Mucosa of rectum (tissue), 2 donors: ENCODE measurements around the gene RNF227.

Experiments used
- H3K27ac ChIP-seq, 2 donors: one replicate each; pipeline ENCODE4 v1.7.0; 2013; ENCODE audit warnings: inconsistent platforms in 2 of 2, low read depth in 2 of 2, low read length in 2 of 2
- H3K27me3 ChIP-seq, 2 donors: one replicate each; pipeline ENCODE4 v1.7.0; 2013; ENCODE audit warnings: low read length in 2 of 2; ENCODE audit not compliant: control insufficient read depth in 2 of 2, insufficient read depth in 2 of 2
- H3K36me3 ChIP-seq, 2 donors: one replicate each; pipeline ENCODE4 v1.7.0; 2013; ENCODE audit warnings: low read length in 2 of 2; ENCODE audit not compliant: control insufficient read depth in 2 of 2, insufficient read depth in 2 of 2
- H3K4me1 ChIP-seq, 2 donors: one replicate each; pipeline ENCODE4 v1.7.0; 2013; ENCODE audit warnings: low read length in 2 of 2, mild to moderate bottlenecking in 1 of 2; ENCODE audit not compliant: control insufficient read depth in 2 of 2, insufficient read depth in 2 of 2
- H3K4me3 ChIP-seq, 2 donors: one replicate each; pipeline ENCODE4 v1.7.0; 2013; ENCODE audit warnings: low read length in 2 of 2
- H3K9ac ChIP-seq, 2 donors: one replicate each; pipeline ENCODE4 v1.7.0; 2013; ENCODE audit warnings: low read length in 2 of 2, low read depth in 1 of 2, mild to moderate bottlenecking in 1 of 2
- H3K9me3 ChIP-seq, 2 donors: one replicate each; pipeline ENCODE4 v1.7.0; 2013; ENCODE audit warnings: low read length in 2 of 2; ENCODE audit not compliant: control insufficient read depth in 2 of 2
- donor health status: healthy.
- donor health status: Normal muscosa, but diverticular disease.

The RNF227 gene

DNA sequence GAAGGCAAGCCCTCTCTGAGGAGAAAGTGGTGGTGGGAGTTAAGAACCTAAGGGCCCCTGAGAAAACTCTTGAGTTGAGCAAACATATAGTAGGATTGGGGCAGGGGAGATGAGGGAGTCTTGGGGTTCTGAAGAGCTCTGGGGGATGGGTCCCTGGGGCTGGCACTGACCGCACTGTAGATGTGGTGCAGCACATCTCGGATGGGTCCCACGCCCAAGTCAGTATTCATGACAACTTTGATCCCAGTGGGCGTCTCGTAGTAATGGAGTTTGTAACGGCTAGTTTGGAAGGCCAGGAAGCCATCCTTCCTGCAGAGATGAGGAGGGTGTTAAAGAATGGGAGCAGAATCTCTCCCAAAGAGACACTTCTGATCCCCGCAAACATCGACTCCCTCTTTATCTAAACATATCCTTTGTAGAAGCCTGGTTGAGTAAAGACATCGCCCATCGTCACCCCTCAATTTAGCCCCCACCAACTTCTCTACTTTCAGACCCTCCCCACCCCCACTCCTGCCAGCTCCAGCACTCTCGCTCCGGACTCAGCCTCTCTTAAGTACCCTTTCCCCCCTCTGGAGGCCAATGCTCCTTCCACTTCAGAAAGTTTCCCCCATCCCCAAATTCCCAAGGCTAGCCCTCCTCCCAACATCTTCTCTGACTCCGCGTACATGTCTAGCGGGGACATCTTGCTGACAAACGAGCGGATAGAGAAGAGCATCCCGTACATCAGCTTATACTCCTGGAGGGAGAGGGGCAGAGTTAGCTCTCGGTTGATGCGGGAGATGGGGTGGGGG is 14.9 kb upstream of the RNF227 start:
- Histone ChIP-seq H3K9ac (peak overlapping the region; percentile 73 to 95), H3K27ac (peak overlapping the region; percentile 61 to 88), H3K4me1 (peaks cover 13 to 16% of the 10 kb centered on the region in 2 donors)

DNA sequence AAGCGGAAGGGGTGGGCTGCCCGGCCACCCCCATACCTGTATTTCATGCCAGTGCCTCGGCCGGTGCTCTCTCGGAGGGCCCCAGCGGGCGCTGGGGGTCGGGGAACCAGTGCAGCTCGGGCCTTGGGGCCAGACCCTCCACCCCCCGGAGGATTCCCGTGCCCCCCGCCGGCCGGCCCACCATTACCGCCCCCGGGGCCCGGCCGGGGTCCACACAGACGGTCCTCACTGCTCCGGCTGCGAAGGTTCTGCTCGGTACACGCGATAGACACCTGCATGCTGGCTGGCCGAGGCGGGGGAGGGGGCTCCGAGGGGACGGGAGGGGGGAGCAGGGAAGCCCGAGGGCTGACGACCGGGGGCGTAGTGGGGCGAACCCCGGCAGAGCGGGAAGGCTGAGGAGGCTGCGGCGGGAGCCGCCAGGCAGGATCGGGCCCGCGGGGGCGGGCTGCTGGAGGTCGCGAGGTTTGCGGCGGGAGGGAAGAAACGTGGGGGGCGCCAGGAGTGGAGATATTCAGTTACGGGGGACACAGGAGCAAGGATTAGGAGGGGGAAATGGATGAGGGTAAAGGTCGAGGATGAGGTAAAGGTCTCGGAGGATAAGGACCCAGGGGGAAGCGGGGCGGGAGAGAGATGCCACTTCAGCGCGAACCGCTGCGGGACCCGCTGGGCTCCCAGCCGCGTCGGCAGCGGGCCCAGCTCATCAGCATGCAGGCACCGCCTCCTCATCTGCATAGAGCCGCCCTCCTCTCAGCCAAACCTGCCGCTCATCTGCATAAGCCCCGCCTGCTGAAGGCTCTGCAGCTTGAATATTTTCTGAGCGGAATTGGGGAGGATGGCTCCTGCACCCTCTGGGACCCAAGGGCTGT is 13.3 kb upstream of the RNF227 start, which contains the start of gene KCNAB3:
KCNAB3 (minus strand) TSS at position 699 of the 866 bp plus-strand sequence; CDS start at position 278, 421 bp downstream.
- no peaks in the 10 kb centered on the region for H3K36me3 ChIP-seq
- H3K9ac ChIP-seq, result no peak within 1 kb of the TSS
- H3K4me3 ChIP-seq, result no peak within 1 kb of the TSS
- no peak within 1 kb of the TSS for H3K27ac ChIP-seq
- H3K4me1 ChIP-seq, result peaks cover 13 to 16% of the 10 kb centered on the region in 2 donors
- H3K27me3 ChIP-seq, result no peaks in the 10 kb centered on the region
- no peaks in the 10 kb centered on the region for H3K9me3 ChIP-seq

More for the DNA sequence above, 14.9 kb upstream of the RNF227 start:
- no peaks in the 10 kb centered on the region for H3K9me3 ChIP-seq
- H3K36me3 ChIP-seq, result peaks cover 3 to 6% of the 10 kb centered on the region in 2 donors
- peak overlapping the region; percentile 78 to 99 for H3K4me3 ChIP-seq
- no peaks in the 10 kb centered on the region for H3K27me3 ChIP-seq

DNA sequence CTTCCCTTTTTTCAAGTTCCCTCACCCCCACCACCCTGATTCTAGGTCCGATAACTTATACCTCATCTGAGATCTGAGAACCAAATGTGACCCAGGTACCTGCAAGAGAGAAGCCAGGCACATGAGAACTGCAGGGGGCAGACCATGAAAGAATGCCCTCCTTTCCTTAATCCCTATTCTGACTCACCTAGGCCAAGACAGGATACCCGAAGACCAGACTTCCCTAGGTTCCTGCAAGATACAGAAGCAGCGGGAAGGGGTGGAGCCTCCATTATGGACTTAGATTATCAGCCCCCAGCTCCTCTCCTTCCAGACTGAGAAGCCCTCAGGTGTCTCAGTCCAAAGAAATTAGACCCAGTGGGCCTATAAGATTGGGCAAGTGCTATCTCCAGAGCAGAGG is 11.5 kb upstream of the RNF227 start:
- Histone ChIP-seq H3K36me3 (no peaks in the 10 kb centered on the region), H3K9me3 (no peaks in the 10 kb centered on the region), H3K27ac (no peak overlapping the region), H3K27me3 (no peaks in the 10 kb centered on the region), H3K4me1 (peaks cover 10 to 12% of the 10 kb centered on the region in 2 donors), H3K9ac (no peak overlapping the region), H3K4me3 (no peak overlapping the region)

- peak overlapping the region; percentile 71 to 78 for H3K4me3 ChIP-seq
- H3K9ac ChIP-seq, result peak overlapping the region; percentile 68 to 76
- H3K27me3 ChIP-seq, result no peaks in the 10 kb centered on the region
- peak overlapping the region; percentile 15 to 61 for H3K27ac ChIP-seq
- no peaks in the 10 kb centered on the region for H3K9me3 ChIP-seq
- peaks cover 8 to 11% of the 10 kb centered on the region in 2 donors for H3K4me1 ChIP-seq
- no peaks in the 10 kb centered on the region for H3K36me3 ChIP-seq
Measured at GRCh38 chr17:7922845-7923628, 6.9 kb upstream of the RNF227 start.

DNA sequence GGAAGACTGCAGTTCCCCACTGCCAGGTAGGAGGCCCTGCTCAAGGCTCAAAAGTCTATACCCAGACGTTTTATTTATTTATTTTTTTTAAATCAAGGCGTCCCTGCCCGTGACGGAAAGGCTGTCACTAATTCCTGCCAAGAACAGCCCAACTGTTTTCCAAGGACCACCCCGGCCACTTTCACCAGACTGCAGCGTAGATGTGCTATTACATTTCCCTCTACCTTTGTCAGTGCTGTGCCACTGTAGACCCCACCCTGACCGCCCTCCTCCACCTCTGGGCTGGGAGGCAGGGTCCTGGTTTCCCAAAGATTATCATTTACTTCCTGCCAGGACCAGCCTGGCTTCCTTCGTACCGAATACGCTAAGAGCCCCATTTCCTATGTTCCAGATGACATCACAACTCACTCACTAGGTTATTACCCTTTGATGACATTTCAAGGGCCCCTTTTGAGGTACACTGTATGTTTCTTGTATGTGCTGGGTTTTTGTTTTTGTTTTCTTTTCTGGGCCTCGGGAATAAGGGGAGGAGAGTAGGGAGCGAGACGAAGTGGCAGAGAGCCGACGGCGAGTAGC is 6.3 kb upstream of the RNF227 start:
- H3K9me3 ChIP-seq, result no peaks in the 10 kb centered on the region
- H3K9ac ChIP-seq, result peak overlapping the region; percentile 68 to 76
- H3K36me3 ChIP-seq, result no peaks in the 10 kb centered on the region
- H3K4me3 ChIP-seq, result peak overlapping the region; percentile 71 to 78
- peak overlapping the region; percentile 15 to 61 for H3K27ac ChIP-seq
- peaks cover 8 to 11% of the 10 kb centered on the region in 2 donors for H3K4me1 ChIP-seq
- H3K27me3 ChIP-seq, result no peaks in the 10 kb centered on the region

DNA sequence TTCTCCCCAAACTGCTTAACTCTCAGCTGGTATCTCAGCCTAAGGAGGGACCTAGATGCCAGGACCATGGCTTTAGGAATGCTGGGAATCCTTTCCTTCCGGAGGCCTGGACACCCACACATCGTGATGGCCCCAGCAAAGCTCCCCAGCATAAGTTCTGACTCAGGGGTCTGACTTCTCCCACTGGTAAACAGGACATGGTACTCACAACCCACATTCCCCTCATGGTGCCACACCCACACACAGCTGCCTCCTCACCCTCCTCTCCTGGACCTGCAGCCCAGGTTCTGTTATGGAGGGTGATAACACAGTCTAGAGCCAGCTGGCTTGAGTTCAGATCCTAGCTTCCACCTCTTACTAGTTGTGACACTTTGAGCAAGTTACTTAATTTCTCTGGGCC is 719 bp upstream of the RNF227 start:
- Histone ChIP-seq H3K9ac (no peak overlapping the region), H3K4me3 (peak overlapping the region in 1 of 2 donors; percentile 89), H3K9me3 (no peaks in the 10 kb centered on the region), H3K4me1 (peaks cover 10 to 20% of the 10 kb centered on the region in 2 donors), H3K36me3 (peaks cover 1 to 4% of the 10 kb centered on the region in 2 donors), H3K27ac (peak overlapping the region in 1 of 2 donors; percentile 92), H3K27me3 (no peaks in the 10 kb centered on the region)

DNA sequence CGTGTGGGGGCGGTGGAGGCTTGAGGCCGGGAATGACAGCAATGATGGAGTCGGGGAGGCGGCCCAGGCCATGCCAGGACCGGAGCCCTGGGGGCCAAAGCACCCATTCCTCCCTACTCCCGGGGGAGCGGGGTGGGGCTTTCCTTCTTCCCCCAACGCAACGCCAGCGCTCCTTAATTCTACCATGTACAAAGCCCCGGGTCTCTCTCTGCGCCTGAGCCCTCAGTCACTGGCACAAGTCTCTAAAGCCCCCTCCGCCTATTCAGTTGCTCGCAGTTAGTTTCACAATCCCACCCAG is 245 bp upstream of the RNF227 start:
- Histone ChIP-seq H3K9ac (peak overlapping the region; percentile 56 to 76), H3K4me1 (peaks cover 10 to 20% of the 10 kb centered on the region in 2 donors), H3K27me3 (no peaks in the 10 kb centered on the region)

GRCh38 chr17:7915179-7915610 is 894 bp downstream of the RNF227 start:
- Histone ChIP-seq H3K36me3 (peaks cover 17 to 19% of the 10 kb centered on the region in 2 donors), H3K9me3 (no peaks in the 10 kb centered on the region), H3K9ac (peak overlapping the region; percentile 76 to 77), H3K4me1 (peaks cover 10 to 20% of the 10 kb centered on the region in 2 donors), H3K27me3 (no peaks in the 10 kb centered on the region), H3K4me3 (peak overlapping the region; percentile 86 to 89), H3K27ac (peak overlapping the region; percentile 90 to 92)

More for the DNA sequence above, 245 bp upstream of the RNF227 start:
- H3K4me3 ChIP-seq, result peak overlapping the region; percentile 86 to 89
- no peaks in the 10 kb centered on the region for H3K9me3 ChIP-seq
- H3K36me3 ChIP-seq, result peaks cover 6 to 8% of the 10 kb centered on the region in 2 donors
- H3K27ac ChIP-seq, result peak overlapping the region; percentile 90 to 92

- Histone ChIP-seq H3K27me3 (no peaks in the 10 kb centered on the region), H3K4me3 (no peak overlapping the region), H3K27ac (no peak overlapping the region), H3K4me1 (peaks cover 10 to 20% of the 10 kb centered on the region in 2 donors), H3K9ac (no peak overlapping the region), H3K9me3 (no peaks in the 10 kb centered on the region), H3K36me3 (peaks cover 28 to 35% of the 10 kb centered on the region in 2 donors)
Measured at GRCh38 chr17:7912927-7913524, 3.1 kb downstream of the RNF227 start.
